CD8-positive, alpha-beta memory T cell (primary cell): ENCODE data around the gene CNTN5. TPM values are rescaled to one million over a fixed set of nuclear protein-coding genes. Genes with fewer than 3 reads are reported as not detected.
"Not testable (repeated sequence)": the region's sequence is repeated elsewhere in the genome, so short reads cannot be mapped to it uniquely, and the experiment has no call there.

Experiments used
- CTCF ChIA-PET: fragments of 350-600 bp; sonication (Branson Sonifier 250); formaldehyde crosslinking; loops from one replicate; lab custom pipeline; 2021; ENCODE audit warnings: antibody characterized with exemption; lab: Charles Lee
- POLR2A ChIA-PET: fragments of 350-600 bp; sonication (Branson Sonifier 250); formaldehyde crosslinking; loops from one replicate; lab custom pipeline; 2021; ENCODE audit warnings: antibody characterized with exemption; lab: Charles Lee
- DNase-seq, 5 donors: peaks; one replicate each; pipeline versions ENCODE4 v3.0.0 to v3.0.0-alpha.2; 2020 to 2022; ENCODE audit warnings: mixed read lengths in 1 of 5
- H3K27ac ChIP-seq: one replicate; pipeline ENCODE4 v1.7.0; 2013; ENCODE audit warnings: low read depth, mild to moderate bottlenecking, low read length, moderate library complexity
- H3K27me3 ChIP-seq: 2 replicates; pipeline ENCODE4 v1.7.0; 2013; ENCODE audit warnings: low read length, mild to moderate bottlenecking; ENCODE audit not compliant: insufficient read depth, poor library complexity, severe bottlenecking
- H3K36me3 ChIP-seq: 2 replicates; pipeline ENCODE4 v1.7.0; 2013; ENCODE audit warnings: mild to moderate bottlenecking, low read length, moderate library complexity; ENCODE audit not compliant: insufficient read depth
- H3K4me1 ChIP-seq: 2 replicates; pipeline ENCODE4 v1.7.0; 2013; ENCODE audit warnings: mild to moderate bottlenecking, low read length, moderate library complexity; ENCODE audit not compliant: insufficient read depth
- H3K4me3 ChIP-seq: 2 replicates; pipeline ENCODE4 v1.7.0; 2013; ENCODE audit warnings: mild to moderate bottlenecking, low read length
- H3K9me3 ChIP-seq: 2 replicates; pipeline ENCODE4 v1.7.0; 2013; ENCODE audit warnings: mild to moderate bottlenecking, low read length
- H3K27ac Mint-ChIP-seq, 8 donors: one replicate each; pipeline ENCODE4 v1.8.0; 2020 to 2021; ENCODE audit warnings: mixed read lengths in 8 of 8, mild to moderate bottlenecking in 6 of 8, inconsistent platforms in 3 of 8, moderate library complexity in 3 of 8
- H3K27me3 Mint-ChIP-seq, 2 donors: one replicate each; pipeline ENCODE4 v1.8.0; 2020 to 2021; ENCODE audit warnings: mixed read lengths in 2 of 2, mild to moderate bottlenecking in 1 of 2, moderate library complexity in 1 of 2
- H3K36me3 Mint-ChIP-seq, 3 donors: one replicate each; pipeline ENCODE4 v1.8.0; 2020 to 2021; ENCODE audit warnings: mixed read lengths in 3 of 3, inconsistent platforms in 1 of 3, mild to moderate bottlenecking in 1 of 3
- H3K4me1 Mint-ChIP-seq, 3 donors: one replicate each; pipeline ENCODE4 v1.8.0; 2020 to 2021; ENCODE audit warnings: mixed read lengths in 3 of 3, inconsistent platforms in 1 of 3, mild to moderate bottlenecking in 1 of 3
- H3K4me3 Mint-ChIP-seq, 7 donors: one replicate each; pipeline ENCODE4 v1.8.0; 2020 to 2021; ENCODE audit warnings: mixed read lengths in 7 of 7, mild to moderate bottlenecking in 6 of 7, moderate library complexity in 4 of 7, inconsistent platforms in 2 of 7
- H3K9me3 Mint-ChIP-seq, 5 donors: one replicate each; pipeline ENCODE4 v1.8.0; 2020 to 2022; ENCODE audit warnings: mixed read lengths in 5 of 5, mild to moderate bottlenecking in 3 of 5, moderate library complexity in 2 of 5, inconsistent platforms in 1 of 5
- polyA plus RNA-seq: library from polyadenylated mRNA; unstranded; fragments of 300-500 nt; fragmentation: Illumina TruSeq; gene quantifications from one replicate; pipeline ENCODE4 v1.2.3, GENCODE V29; 2021
- total RNA-seq, 2 experiments: library from RNA; stranded (reverse); gene quantifications; one replicate each; pipeline ENCODE4 v1.2.3, GENCODE V29; 2021

CNTN5 gene
- total and polyA plus RNA-seq, 3 experiments from 2014 or later, result not detected

GRCh38 chr11:99133862-99134261 lies 113.1 kb downstream of the CNTN5 start:
- CTCF ChIA-PET, result not testable (repeated sequence)

GRCh38 chr11:99135508-99135907 lies 114.8 kb downstream of the CNTN5 start:
- Mint-ChIP-seq H3K4me1 (no peaks in the 10 kb centered on the region), H3K9me3 (peaks cover 12 to 39% (median 20%) of the 10 kb centered on the region in 5 donors), H3K27me3 (no peaks in the 10 kb centered on the region), H3K4me3 (no peak overlapping the region), H3K27ac (no peak overlapping the region), H3K36me3 (no peaks in the 10 kb centered on the region)
- ChIA-PET CTCF (no interaction called here), POLR2A (no interaction called here)
- Histone ChIP-seq H3K27me3 (no peaks in the 10 kb centered on the region), H3K36me3 (no peaks in the 10 kb centered on the region), H3K4me3 (no peak overlapping the region), H3K4me1 (no peaks in the 10 kb centered on the region), H3K9me3 (no peaks in the 10 kb centered on the region), H3K27ac (no peak overlapping the region)
- DNase-seq, result no peak

More at GRCh38 chr11:99133862-99134261, 113.1 kb downstream of the CNTN5 start:
- H3K4me1 Mint-ChIP-seq, H3K36me3 ChIP-seq, H3K4me3 ChIP-seq, H3K27me3 ChIP-seq, H3K27me3 Mint-ChIP-seq, H3K9me3 ChIP-seq, H3K27ac ChIP-seq, DNase-seq, H3K4me1 ChIP-seq, POLR2A ChIA-PET, H3K36me3 Mint-ChIP-seq, H3K27ac Mint-ChIP-seq, H3K4me3 Mint-ChIP-seq: not testable (repeated sequence)
- peaks cover 17 to 47% (median 25%) of the 10 kb centered on the region in 5 donors for H3K9me3 Mint-ChIP-seq

GRCh38 chr11:99142237-99142636 lies 121.5 kb downstream of the CNTN5 start:
- no peak for DNase-seq
- Histone ChIP-seq H3K27me3 (no peaks in the 10 kb centered on the region), H3K4me3 (no peak overlapping the region), H3K36me3 (no peaks in the 10 kb centered on the region), H3K9me3 (no peaks in the 10 kb centered on the region), H3K4me1 (no peaks in the 10 kb centered on the region), H3K27ac (no peak overlapping the region)
- H3K27me3 Mint-ChIP-seq, result no peaks in the 10 kb centered on the region
- peaks cover 0 to 2% (median 0%) of the 10 kb centered on the region in 3 donors for H3K36me3 Mint-ChIP-seq
- ChIA-PET POLR2A (no interaction called here), CTCF (no interaction called here)
- no peak overlapping the region for H3K4me3 Mint-ChIP-seq
- H3K27ac Mint-ChIP-seq, result no peak overlapping the region
- H3K4me1 Mint-ChIP-seq, result no peaks in the 10 kb centered on the region
- H3K9me3 Mint-ChIP-seq, result peaks cover 9 to 31% (median 16%) of the 10 kb centered on the region in 5 donors

GRCh38 chr11:99148352-99148751 lies 127.6 kb downstream of the CNTN5 start:
- Histone ChIP-seq H3K27ac (no peak overlapping the region), H3K4me1 (no peaks in the 10 kb centered on the region), H3K4me3 (no peak overlapping the region), H3K9me3 (no peaks in the 10 kb centered on the region), H3K36me3 (no peaks in the 10 kb centered on the region), H3K27me3 (no peaks in the 10 kb centered on the region)
- H3K4me3 Mint-ChIP-seq, result no peak overlapping the region
- peaks cover 2 to 36% (median 13%) of the 10 kb centered on the region in 5 donors for H3K9me3 Mint-ChIP-seq
- H3K27ac Mint-ChIP-seq, result no peak overlapping the region
- DNase-seq, result no peak
- ChIA-PET POLR2A (no interaction called here), CTCF (no interaction called here)
- no peaks in the 10 kb centered on the region for H3K36me3 Mint-ChIP-seq
- no peaks in the 10 kb centered on the region for H3K4me1 Mint-ChIP-seq
- H3K27me3 Mint-ChIP-seq, result no peaks in the 10 kb centered on the region

GRCh38 chr11:99154277-99154676 lies 133.5 kb downstream of the CNTN5 start:
- no peaks in the 10 kb centered on the region for H3K27me3 ChIP-seq

GRCh38 chr11:99160447-99160846 lies 139.7 kb downstream of the CNTN5 start:
- Histone ChIP-seq H3K9me3 (no peaks in the 10 kb centered on the region), H3K27me3 (no peaks in the 10 kb centered on the region), H3K36me3 (no peaks in the 10 kb centered on the region), H3K4me1 (no peaks in the 10 kb centered on the region), H3K27ac (no peak overlapping the region), H3K4me3 (no peak overlapping the region)
- Mint-ChIP-seq H3K4me1 (no peaks in the 10 kb centered on the region), H3K27ac (no peak overlapping the region), H3K9me3 (peaks cover 0 to 13% (median 7%) of the 10 kb centered on the region in 5 donors), H3K4me3 (no peak overlapping the region), H3K36me3 (no peaks in the 10 kb centered on the region), H3K27me3 (no peaks in the 10 kb centered on the region)
- ChIA-PET CTCF (no interaction called here), POLR2A (no interaction called here)
- DNase-seq, result no peak

More at GRCh38 chr11:99154277-99154676, 133.5 kb downstream of the CNTN5 start:
- no peak overlapping the region for H3K27ac Mint-ChIP-seq
- CTCF ChIA-PET, result no interaction called here
- no peaks in the 10 kb centered on the region for H3K27me3 Mint-ChIP-seq
- Histone ChIP-seq H3K9me3 (no peaks in the 10 kb centered on the region), H3K27ac (no peak overlapping the region), H3K36me3 (no peaks in the 10 kb centered on the region), H3K4me1 (no peaks in the 10 kb centered on the region), H3K4me3 (no peak overlapping the region)
- POLR2A ChIA-PET, result no interaction called here
- peaks cover 8 to 28% (median 13%) of the 10 kb centered on the region in 5 donors for H3K9me3 Mint-ChIP-seq
- no peaks in the 10 kb centered on the region for H3K36me3 Mint-ChIP-seq
- H3K4me3 Mint-ChIP-seq, result no peak overlapping the region
- peak in 1 of 5 donors; percentile 41 for DNase-seq
- no peaks in the 10 kb centered on the region for H3K4me1 Mint-ChIP-seq

- Histone ChIP-seq H3K4me3 (no peak overlapping the region), H3K4me1 (no peaks in the 10 kb centered on the region), H3K27me3 (no peaks in the 10 kb centered on the region), H3K27ac (no peak overlapping the region), H3K9me3 (no peaks in the 10 kb centered on the region), H3K36me3 (no peaks in the 10 kb centered on the region)
- POLR2A ChIA-PET, result no interaction called here
- Mint-ChIP-seq H3K36me3 (no peaks in the 10 kb centered on the region), H3K4me1 (no peaks in the 10 kb centered on the region), H3K4me3 (no peak overlapping the region), H3K27me3 (no peaks in the 10 kb centered on the region), H3K27ac (no peak overlapping the region), H3K9me3 (peaks cover 0 to 14% (median 4%) of the 10 kb centered on the region in 5 donors)
- CTCF ChIA-PET, result no interaction called here
- DNase-seq, result no peak
Observed at GRCh38 chr11:99162819-99163218, 142.1 kb downstream of the CNTN5 start.

DNA sequence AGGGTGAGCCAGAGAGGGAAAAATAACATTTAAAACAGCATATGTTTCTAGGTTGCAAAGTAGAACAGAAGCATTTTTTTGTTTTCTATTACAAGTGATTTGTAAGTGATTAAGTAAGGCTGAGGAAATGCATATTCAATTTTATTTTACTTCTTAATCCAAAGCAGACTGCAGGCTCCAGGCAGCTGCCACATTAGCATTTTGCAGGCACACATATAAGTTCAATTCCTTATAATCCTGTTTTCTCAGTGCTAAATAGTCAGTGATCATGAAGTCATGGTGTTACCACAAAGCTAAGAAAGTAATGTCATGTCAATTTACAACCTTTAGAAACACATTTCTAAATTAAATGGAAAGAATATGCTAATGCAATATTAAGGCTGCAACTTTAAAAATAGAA lies 149.8 kb downstream of the CNTN5 start:
- Mint-ChIP-seq H3K9me3 (peaks cover 0 to 27% (median 14%) of the 10 kb centered on the region in 5 donors), H3K4me3 (no peak overlapping the region), H3K36me3 (no peaks in the 10 kb centered on the region), H3K27ac (no peak overlapping the region), H3K27me3 (no peaks in the 10 kb centered on the region), H3K4me1 (no peaks in the 10 kb centered on the region)
- Histone ChIP-seq H3K4me1 (no peaks in the 10 kb centered on the region), H3K4me3 (no peak overlapping the region), H3K9me3 (no peaks in the 10 kb centered on the region), H3K27ac (no peak overlapping the region), H3K36me3 (no peaks in the 10 kb centered on the region), H3K27me3 (no peaks in the 10 kb centered on the region)
- DNase-seq, result no peak
- CTCF ChIA-PET, result no interaction called here
- POLR2A ChIA-PET, result no interaction called here

GRCh38 chr11:99171330-99171729 lies 150.6 kb downstream of the CNTN5 start:
- no peaks in the 10 kb centered on the region for H3K4me1 ChIP-seq
- H3K9me3 ChIP-seq, result no peaks in the 10 kb centered on the region
- no peak overlapping the region for H3K4me3 ChIP-seq
- no peaks in the 10 kb centered on the region for H3K27me3 Mint-ChIP-seq
- H3K4me3 Mint-ChIP-seq, result no peak overlapping the region
- H3K36me3 Mint-ChIP-seq, result no peaks in the 10 kb centered on the region
- H3K27me3 ChIP-seq, result no peaks in the 10 kb centered on the region
- H3K9me3 Mint-ChIP-seq, result peaks cover 0 to 28% (median 11%) of the 10 kb centered on the region in 5 donors
- no peaks in the 10 kb centered on the region for H3K36me3 ChIP-seq
- H3K27ac Mint-ChIP-seq, result no peak overlapping the region
- CTCF ChIA-PET, result no interaction called here
- POLR2A ChIA-PET, result no interaction called here
- no peak overlapping the region for H3K27ac ChIP-seq
- H3K4me1 Mint-ChIP-seq, result no peaks in the 10 kb centered on the region
- DNase-seq, result no peak
